OCI-LY3 (cell line): Measurements from ENCODE around the gene DOK5.

Experiments
- H2AFZ ChIP-seq: fragments of 200-600, 300-600 bp; shearing (Covaris generic); 2 replicates; pipeline ENCODE4 v1.6.0; 2014; ENCODE audit warnings: antibody characterized with exemption, low read depth, low read length
- H3K27ac ChIP-seq: fragments of 200-600, 300-600 bp; sonication (generic); 2 replicates; pipeline ENCODE4 v1.5.1; 2014; ENCODE audit warnings: mild to moderate bottlenecking, low read length, moderate library complexity, mixed read lengths
- H3K27me3 ChIP-seq: fragments of 200-600, 300-600 bp; sonication (generic); 2 replicates; pipeline ENCODE4 v1.6.1; 2014; ENCODE audit warnings: low read depth, low read length, mixed read lengths
- H3K36me3 ChIP-seq: fragments of 200-600, 300-600 bp; sonication (generic); replicated peaks from 2 replicates; pipeline ENCODE3; 2014; ENCODE audit warnings: low read depth, low read length, mixed read lengths
- H3K4me1 ChIP-seq: fragments of 300-600, 200-600 bp; sonication (generic); 2 replicates; pipeline ENCODE4 v1.6.1; 2014; ENCODE audit warnings: low read length, mixed read lengths
- H3K4me2 ChIP-seq: fragments of 200-600, 300-600 bp; sonication (generic); 2 replicates; pipeline ENCODE4 v1.6.1; 2014; ENCODE audit warnings: low read length, mixed read lengths
- H3K4me3 ChIP-seq: fragments of 300-600, 200-600 bp; sonication (generic); 2 replicates; pipeline ENCODE4 v1.5.1; 2014; ENCODE audit warnings: antibody characterized with exemption, mild to moderate bottlenecking, low read length, moderate library complexity
- H3K79me2 ChIP-seq: fragments of 300-600, 200-600 bp; shearing (Covaris generic); 2 replicates; pipeline ENCODE4 v1.6.1; 2014; ENCODE audit warnings: mild to moderate bottlenecking, low read length, mixed read lengths
- H3K9ac ChIP-seq: fragments of 300-600, 200-600 bp; shearing (Covaris generic); 2 replicates; pipeline ENCODE4 v1.6.0; 2014; ENCODE audit warnings: mild to moderate bottlenecking, low read length, moderate library complexity
- H3K9me3 ChIP-seq: fragments of 200-600, 300-600 bp; shearing (Covaris generic); 2 replicates; pipeline ENCODE4 v1.6.1; 2014; ENCODE audit warnings: low read length, mixed read lengths; ENCODE audit not compliant: insufficient read depth
- H4K20me1 ChIP-seq: fragments of 200-600, 300-600 bp; sonication (generic); 2 replicates; pipeline ENCODE4 v1.6.1; 2016; ENCODE audit warnings: low read length, mixed read lengths; ENCODE audit not compliant: insufficient read depth
- EZH2phosphoT487 ChIP-seq: fragments of 200-600 bp; shearing (Covaris generic); IDR thresholded peaks from 2 replicates; pipeline ENCODE4 v1.6.1; 2018; ENCODE audit warnings: antibody characterized with exemption, mixed run types, low read depth
- TF ChIP-seq, protein P1 (sequence below): fragments of 200-600, 300-600 bp; sonication (generic); IDR thresholded peaks from 2 replicates; pipeline ENCODE4 v1.5.1; 2014; ENCODE audit warnings: antibody characterized with exemption, low read length, low read depth

Gene DOK5

DNA sequence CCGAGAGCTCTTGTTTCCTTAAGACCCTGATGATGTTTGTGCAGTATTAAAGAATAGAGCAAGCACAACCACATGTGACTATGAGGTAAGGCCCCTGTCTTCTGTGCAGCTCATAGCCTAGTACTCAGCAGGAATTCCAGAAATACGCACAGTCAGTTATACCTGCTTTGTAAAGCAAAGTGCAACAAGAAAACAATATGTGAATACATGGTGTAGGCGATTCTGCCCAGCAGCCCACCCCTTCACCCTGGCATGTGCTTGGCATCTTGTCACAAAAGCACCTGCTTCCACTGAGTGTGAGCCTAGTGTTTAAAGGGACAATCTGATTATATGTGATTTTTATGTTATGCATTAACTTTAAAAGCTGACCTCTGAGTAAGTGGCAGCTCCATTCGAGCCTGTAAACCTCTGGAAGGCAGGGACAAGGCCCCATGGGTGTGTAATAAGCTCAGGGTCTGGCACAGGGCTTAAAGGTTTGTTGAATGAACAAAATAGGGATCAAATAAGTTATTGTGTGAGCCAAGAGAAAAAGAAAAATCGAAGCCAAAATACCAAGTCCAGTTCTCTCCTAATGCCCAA is 148.7 kb downstream of the DOK5 start:
- H3K4me1 ChIP-seq: no peaks in the 10 kb centered on the region
- H3K27ac ChIP-seq: no peak overlapping the region
- H2AFZ ChIP-seq: no peak overlapping the region
- H3K4me3 ChIP-seq: no peak overlapping the region
- H3K27me3 ChIP-seq: 0 out of 2 replicates have a peak, but pooled peaks cover 6% of the 10 kb centered on the region
- H3K9ac ChIP-seq: no peak overlapping the region
- no peaks in the 10 kb centered on the region for H3K36me3 ChIP-seq
- H3K4me2 ChIP-seq: no peak overlapping the region
- H4K20me1 ChIP-seq: no peaks in the 10 kb centered on the region
- no peaks in the 10 kb centered on the region for H3K9me3 ChIP-seq
- no peaks in the 10 kb centered on the region for H3K79me2 ChIP-seq
- TF ChIP-seq EZH2phosphoT487: no peak
- TF ChIP-seq, protein P1, sequence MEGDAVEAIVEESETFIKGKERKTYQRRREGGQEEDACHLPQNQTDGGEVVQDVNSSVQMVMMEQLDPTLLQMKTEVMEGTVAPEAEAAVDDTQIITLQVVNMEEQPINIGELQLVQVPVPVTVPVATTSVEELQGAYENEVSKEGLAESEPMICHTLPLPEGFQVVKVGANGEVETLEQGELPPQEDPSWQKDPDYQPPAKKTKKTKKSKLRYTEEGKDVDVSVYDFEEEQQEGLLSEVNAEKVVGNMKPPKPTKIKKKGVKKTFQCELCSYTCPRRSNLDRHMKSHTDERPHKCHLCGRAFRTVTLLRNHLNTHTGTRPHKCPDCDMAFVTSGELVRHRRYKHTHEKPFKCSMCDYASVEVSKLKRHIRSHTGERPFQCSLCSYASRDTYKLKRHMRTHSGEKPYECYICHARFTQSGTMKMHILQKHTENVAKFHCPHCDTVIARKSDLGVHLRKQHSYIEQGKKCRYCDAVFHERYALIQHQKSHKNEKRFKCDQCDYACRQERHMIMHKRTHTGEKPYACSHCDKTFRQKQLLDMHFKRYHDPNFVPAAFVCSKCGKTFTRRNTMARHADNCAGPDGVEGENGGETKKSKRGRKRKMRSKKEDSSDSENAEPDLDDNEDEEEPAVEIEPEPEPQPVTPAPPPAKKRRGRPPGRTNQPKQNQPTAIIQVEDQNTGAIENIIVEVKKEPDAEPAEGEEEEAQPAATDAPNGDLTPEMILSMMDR: no peak

DNA sequence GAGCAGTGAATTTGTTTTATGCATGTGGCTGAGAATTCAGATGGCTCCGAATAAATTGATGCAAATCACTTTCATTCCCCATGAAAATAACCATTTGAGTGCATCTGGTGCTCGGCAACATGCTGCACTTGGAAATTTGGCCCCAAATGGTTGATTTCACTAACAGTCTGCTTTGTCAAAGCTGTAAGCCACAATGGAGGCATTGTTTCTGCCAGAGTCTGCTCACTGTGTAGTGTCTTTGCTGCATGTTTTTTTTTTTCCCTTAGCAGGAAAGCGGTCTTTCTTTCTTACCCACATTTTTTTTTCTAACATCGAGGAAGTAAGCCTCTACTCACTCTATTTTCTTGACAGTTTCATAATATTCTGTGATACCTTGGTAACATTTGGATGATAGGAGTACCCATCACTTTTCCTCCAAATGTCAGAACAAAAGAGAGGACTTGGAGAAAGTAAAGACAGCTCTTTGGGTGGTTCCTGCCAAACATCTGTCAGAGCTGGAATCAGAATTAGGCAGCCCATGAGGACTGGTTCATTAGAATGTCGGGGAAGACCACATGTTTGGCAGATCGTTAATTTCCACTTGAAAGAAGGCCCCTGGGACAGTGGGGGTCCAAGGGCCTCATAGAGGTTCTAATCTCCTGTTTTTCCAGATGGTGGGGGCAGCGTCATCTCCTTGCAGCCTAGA is 149.5 kb downstream of the DOK5 start:
- no peaks in the 10 kb centered on the region for H3K9me3 ChIP-seq
- no peaks in the 10 kb centered on the region for H3K4me1 ChIP-seq
- H4K20me1 ChIP-seq: no peaks in the 10 kb centered on the region
- no peaks in the 10 kb centered on the region for H3K36me3 ChIP-seq
- no peak overlapping the region for H3K4me3 ChIP-seq
- H2AFZ ChIP-seq: no peak overlapping the region
- H3K79me2 ChIP-seq: no peaks in the 10 kb centered on the region
- no peak overlapping the region for H3K4me2 ChIP-seq
- no peak overlapping the region for H3K9ac ChIP-seq
- TF ChIP-seq EZH2phosphoT487: no peak
- TF ChIP-seq, protein P1: no peak
- H3K27me3 ChIP-seq: 0 out of 2 replicates have a peak, but pooled peaks cover 6% of the 10 kb centered on the region
- no peak overlapping the region for H3K27ac ChIP-seq

DNA sequence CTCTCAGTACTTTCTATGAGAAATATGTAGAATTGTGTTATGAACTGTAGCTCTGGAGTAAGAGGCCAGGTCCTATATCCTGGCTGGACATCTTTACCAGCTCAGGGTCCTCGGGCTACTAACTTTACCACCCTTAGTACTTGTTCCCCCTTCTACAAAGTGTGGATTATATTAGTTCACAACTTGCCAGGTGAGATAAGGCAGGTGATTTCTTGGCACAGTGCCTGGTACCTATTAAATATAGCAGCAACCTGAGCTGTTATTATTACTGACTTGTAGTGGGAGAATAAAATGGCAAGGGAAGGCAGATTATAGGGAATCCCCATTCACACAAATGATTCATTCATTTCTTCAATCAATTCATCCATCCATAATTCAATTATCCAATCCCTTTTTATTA is 150.1 kb downstream of the DOK5 start:
- Histone ChIP-seq H2AFZ (no peak overlapping the region), H3K4me1 (no peaks in the 10 kb centered on the region), H3K36me3 (no peaks in the 10 kb centered on the region), H3K4me2 (no peak overlapping the region), H3K9me3 (no peaks in the 10 kb centered on the region), H3K79me2 (no peaks in the 10 kb centered on the region), H4K20me1 (no peaks in the 10 kb centered on the region), H3K4me3 (no peak overlapping the region), H3K27me3 (0 out of 2 replicates have a peak, but pooled peaks cover 6% of the 10 kb centered on the region), H3K27ac (no peak overlapping the region), H3K9ac (no peak overlapping the region)
- no peak for TF ChIP-seq EZH2phosphoT487
- TF ChIP-seq, protein P1: no peak

DNA sequence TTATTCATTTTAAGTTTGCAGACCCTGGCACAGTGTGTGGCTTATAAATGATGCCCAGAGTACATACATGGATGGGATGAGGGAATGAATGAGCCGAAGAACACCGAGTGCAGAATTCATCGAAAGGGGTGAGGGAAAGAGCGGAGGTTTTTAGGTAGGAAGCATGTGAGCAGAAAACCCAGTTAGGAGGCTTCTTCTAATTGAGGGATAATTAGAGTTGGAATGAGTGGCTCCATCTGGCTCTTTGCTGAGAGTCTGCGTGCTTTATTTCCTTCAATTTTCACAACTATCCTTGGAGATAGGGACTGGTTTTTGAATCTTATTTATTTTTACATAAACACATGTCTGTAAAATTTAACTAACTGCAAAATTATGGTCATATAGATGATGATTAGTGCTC is 150.7 kb downstream of the DOK5 start:
- Histone ChIP-seq H3K36me3 (no peaks in the 10 kb centered on the region), H3K27ac (no peak overlapping the region), H4K20me1 (no peaks in the 10 kb centered on the region), H2AFZ (no peak overlapping the region), H3K27me3 (0 out of 2 replicates have a peak, but pooled peaks cover under 1% of the 10 kb centered on the region), H3K9ac (no peak overlapping the region), H3K4me2 (no peak overlapping the region), H3K4me3 (no peak overlapping the region), H3K4me1 (no peaks in the 10 kb centered on the region), H3K79me2 (no peaks in the 10 kb centered on the region), H3K9me3 (no peaks in the 10 kb centered on the region)
- TF ChIP-seq EZH2phosphoT487: no peak
- TF ChIP-seq, protein P1: no peak
